HFFc6 (cell line): ENCODE data around the gene RAB3GAP2. TPM values are rescaled to one million over a fixed set of nuclear protein-coding genes. Genes with fewer than 3 reads are reported as not detected.

Source experiments
- DNase-seq: peaks from one replicate; pipeline ENCODE4 v3.0.0-alpha.2; 2018
- H3K27ac Mint-ChIP-seq: 2 replicates; pipeline ENCODE4 v1.8.0; 2020; ENCODE audit warnings: mild to moderate bottlenecking, mixed read lengths
- H3K27me3 Mint-ChIP-seq: 2 replicates; pipeline ENCODE4 v1.8.0; 2021; ENCODE audit warnings: mild to moderate bottlenecking, moderate library complexity, mixed read lengths; ENCODE audit not compliant: insufficient read depth
- H3K36me3 Mint-ChIP-seq: 2 replicates; pipeline ENCODE4 v1.8.0; 2021; ENCODE audit warnings: low read depth, mixed read lengths
- H3K4me1 Mint-ChIP-seq: 2 replicates; pipeline ENCODE4 v1.8.0; 2020; ENCODE audit warnings: low read depth, mixed read lengths
- H3K4me3 Mint-ChIP-seq: 2 replicates; pipeline ENCODE4 v1.8.0; 2020; ENCODE audit warnings: mild to moderate bottlenecking, moderate library complexity, mixed read lengths
- H3K9me3 Mint-ChIP-seq: 2 replicates; pipeline ENCODE4 v1.8.0; 2020; ENCODE audit warnings: mild to moderate bottlenecking, mixed read lengths
- total RNA-seq, 6 experiments: library from RNA; stranded (reverse); fragmentation: NEBNext Ultra II Directional; extraction: Animal tissue kit (Norgen Biotek cat#: 25700); gene quantifications; 2 replicates in 1 of 6; 3 replicates in 5 of 6; pipeline ENCODE4 v1.2.3, GENCODE V29; 2021
- TF ChIP-seq, protein P1 (sequence below): fragments of 200-600 bp; sonication (generic); IDR thresholded peaks from 2 replicates; pipeline ENCODE4 v1.5.0; 2021; ENCODE audit warnings: antibody characterized with exemption, mild to moderate bottlenecking

RAB3GAP2 gene
- total RNA-seq, 6 experiments from 2014 or later, result 42.0 to 49.6 (median 43.9) TPM

DNA sequence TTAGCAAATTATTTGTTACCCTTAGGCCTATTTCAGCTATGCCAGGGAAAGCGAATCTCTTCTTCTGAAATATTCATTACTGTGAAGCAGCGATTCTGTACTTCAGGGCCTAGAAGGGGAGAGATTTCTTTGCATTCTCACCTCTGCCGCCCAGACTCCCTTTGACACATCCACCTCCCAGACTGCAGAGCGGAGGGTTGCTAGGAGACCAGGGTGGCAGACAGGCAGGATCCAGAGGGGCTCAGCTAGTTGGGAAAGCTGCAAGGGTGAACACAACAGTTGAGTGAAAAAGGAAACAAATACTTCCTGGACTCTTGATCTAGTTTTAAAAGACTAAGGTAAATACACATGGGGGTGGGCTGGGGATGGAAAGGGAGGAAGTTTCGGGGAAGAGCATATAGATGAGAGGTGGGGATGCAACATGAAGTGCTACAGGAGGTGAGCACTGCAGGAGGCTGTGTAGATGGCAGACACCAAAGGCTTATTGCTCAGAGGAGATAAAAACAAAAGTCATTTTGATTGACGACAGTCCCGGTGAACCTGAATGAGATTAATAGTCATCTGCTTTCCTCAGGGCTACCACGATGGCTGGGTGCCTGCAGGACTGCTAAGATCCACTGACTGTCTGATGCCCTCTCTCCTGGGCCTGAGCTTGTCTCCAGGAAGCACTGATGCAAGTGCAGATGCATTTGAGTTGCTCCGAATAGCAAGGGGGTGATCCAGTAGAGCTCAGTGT lies 26.4 kb upstream of the RAB3GAP2 start:
- DNase-seq, result no peak
- no peaks in the 10 kb centered on the region for H3K9me3 Mint-ChIP-seq
- no peak overlapping the region for H3K4me3 Mint-ChIP-seq
- H3K36me3 Mint-ChIP-seq, result no peaks in the 10 kb centered on the region
- peaks cover 49% of the 10 kb centered on the region for H3K4me1 Mint-ChIP-seq
- H3K27me3 Mint-ChIP-seq, result 0 out of 2 replicates have a peak, but pooled peaks cover 5% of the 10 kb centered on the region
- TF ChIP-seq, protein P1, sequence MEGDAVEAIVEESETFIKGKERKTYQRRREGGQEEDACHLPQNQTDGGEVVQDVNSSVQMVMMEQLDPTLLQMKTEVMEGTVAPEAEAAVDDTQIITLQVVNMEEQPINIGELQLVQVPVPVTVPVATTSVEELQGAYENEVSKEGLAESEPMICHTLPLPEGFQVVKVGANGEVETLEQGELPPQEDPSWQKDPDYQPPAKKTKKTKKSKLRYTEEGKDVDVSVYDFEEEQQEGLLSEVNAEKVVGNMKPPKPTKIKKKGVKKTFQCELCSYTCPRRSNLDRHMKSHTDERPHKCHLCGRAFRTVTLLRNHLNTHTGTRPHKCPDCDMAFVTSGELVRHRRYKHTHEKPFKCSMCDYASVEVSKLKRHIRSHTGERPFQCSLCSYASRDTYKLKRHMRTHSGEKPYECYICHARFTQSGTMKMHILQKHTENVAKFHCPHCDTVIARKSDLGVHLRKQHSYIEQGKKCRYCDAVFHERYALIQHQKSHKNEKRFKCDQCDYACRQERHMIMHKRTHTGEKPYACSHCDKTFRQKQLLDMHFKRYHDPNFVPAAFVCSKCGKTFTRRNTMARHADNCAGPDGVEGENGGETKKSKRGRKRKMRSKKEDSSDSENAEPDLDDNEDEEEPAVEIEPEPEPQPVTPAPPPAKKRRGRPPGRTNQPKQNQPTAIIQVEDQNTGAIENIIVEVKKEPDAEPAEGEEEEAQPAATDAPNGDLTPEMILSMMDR, result no peak
- H3K27ac Mint-ChIP-seq, result no peak overlapping the region

DNA sequence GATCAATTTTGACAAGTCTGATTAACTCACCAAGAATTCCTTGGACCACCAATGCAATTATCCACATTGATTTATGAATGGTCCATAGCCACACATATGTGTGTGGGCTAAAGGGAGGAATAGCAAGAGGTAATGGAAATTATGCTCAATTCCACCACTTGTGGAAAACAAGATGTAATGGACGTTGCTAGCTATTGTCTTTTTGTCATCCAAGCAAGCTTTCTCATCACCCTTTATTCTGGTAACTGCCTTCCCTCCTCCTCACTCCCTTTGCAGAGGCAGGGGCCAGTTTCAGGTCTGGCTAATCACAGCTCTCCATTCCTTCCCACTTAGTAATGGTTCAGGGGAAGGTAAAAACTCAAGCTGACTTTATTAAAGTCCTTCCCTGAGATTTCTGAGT lies 24.7 kb upstream of the RAB3GAP2 start:
- no peak for DNase-seq
- H3K27ac Mint-ChIP-seq, result no peak overlapping the region
- H3K27me3 Mint-ChIP-seq, result peaks cover 5% of the 10 kb centered on the region; the same call in 1 of the 2 replicates

DNA sequence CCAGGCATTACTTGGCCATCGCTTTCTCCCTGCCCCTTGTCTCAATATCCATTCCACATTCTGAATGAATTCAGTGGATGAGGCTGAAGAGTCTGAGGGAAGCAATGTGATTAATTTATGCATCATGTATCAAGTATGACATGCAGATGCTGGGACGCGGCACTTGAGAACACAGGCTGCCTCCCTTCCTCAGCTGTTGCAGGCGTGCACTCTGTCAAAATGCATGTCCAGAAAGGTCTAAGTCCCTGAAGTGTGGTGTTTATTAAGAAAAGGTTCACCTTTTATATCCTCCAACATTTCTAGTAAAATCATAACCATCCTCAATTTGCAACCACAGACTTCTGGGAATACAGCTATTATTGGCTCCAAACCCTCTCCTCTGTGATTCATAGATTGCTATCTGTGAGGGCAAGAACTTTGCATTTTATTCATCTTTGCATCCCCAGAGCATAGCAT lies 22.6 kb upstream of the RAB3GAP2 start:
- Mint-ChIP-seq H3K4me3 (peak overlapping the region; percentile 57), H3K9me3 (no peaks in the 10 kb centered on the region), H3K4me1 (peaks cover 32% of the 10 kb centered on the region), H3K27ac (peak overlapping the region; percentile 63; the same call in 1 of the 2 replicates), H3K27me3 (peaks cover 5% of the 10 kb centered on the region; the same call in 1 of the 2 replicates), H3K36me3 (no peaks in the 10 kb centered on the region)
- TF ChIP-seq, protein P1, result no peak
- DNase-seq, result peak; percentile 77

More for the DNA sequence above, 24.7 kb upstream of the RAB3GAP2 start:
- Mint-ChIP-seq H3K4me3 (no peak overlapping the region), H3K9me3 (no peaks in the 10 kb centered on the region), H3K4me1 (peaks cover 49% of the 10 kb centered on the region), H3K36me3 (no peaks in the 10 kb centered on the region)
- TF ChIP-seq, protein P1, result no peak

DNA sequence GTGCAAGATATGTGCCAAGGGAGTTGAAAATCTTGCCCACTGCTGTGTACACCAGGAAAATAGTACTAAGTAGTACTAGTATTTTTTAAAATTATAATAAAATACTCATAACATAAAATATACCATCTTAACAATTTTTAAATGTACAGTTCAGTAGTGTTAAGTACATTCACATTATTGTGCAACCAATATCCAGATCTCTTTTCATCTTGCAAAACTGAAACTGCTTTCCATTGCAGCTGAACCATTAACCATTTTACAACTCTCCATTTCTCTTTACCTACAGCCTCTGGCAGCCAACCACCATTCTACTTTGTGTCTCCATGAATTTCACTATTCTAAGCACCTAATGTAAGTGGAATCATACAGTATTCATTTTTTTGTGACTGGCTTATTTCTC lies 19.3 kb upstream of the RAB3GAP2 start:
- Mint-ChIP-seq H3K9me3 (no peaks in the 10 kb centered on the region), H3K4me1 (peaks cover 26% of the 10 kb centered on the region), H3K27me3 (peaks cover 1% of the 10 kb centered on the region), H3K36me3 (no peaks in the 10 kb centered on the region), H3K4me3 (no peak overlapping the region), H3K27ac (no peak overlapping the region)
- DNase-seq, result no peak
- TF ChIP-seq, protein P1, result no peak

DNA sequence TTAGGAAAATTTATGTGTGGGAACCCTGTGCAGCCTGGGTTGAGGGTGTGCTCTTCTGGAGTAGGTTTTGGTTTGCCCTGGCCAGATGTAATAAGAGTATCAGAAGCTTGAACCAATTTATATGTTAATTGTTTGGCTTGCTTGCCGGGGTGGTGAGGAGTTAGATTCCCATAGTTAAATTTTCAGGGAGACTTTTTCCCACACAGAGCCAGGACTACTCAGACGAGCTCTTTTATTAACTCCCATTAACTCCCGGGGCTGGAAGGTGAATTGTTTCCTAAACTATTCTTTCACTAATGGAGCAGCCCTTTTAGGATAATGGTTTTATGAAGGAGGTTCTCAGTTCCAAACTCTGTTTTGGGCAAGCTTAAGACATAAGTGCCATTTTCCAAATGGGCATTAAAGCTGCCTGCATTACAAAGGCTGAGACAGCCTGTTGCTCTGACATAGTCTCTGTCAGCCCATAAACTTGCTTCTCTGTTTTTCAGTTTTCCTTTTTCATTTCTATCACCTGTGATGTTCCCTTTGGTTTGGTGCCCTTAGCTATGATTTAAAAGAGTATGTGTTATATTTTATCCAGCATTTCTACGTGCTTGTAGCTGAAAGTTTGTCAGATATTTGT lies 18.0 kb upstream of the RAB3GAP2 start:
- Mint-ChIP-seq H3K4me3 (no peak overlapping the region), H3K27ac (no peak overlapping the region), H3K4me1 (peaks cover 13% of the 10 kb centered on the region), H3K27me3 (peaks cover 1% of the 10 kb centered on the region), H3K36me3 (no peaks in the 10 kb centered on the region), H3K9me3 (no peaks in the 10 kb centered on the region)
- no peak for DNase-seq
- TF ChIP-seq, protein P1, result no peak
